GM21737 (cell line): ENCODE results near the gene PSG3.
"Not testable (repeated sequence)": the region's sequence is repeated elsewhere in the genome, so short reads cannot be mapped to it uniquely, and the experiment has no call there.

Experiments used
- ATAC-seq: cut with Tn5 transposase; IDR thresholded peaks from one replicate; pipeline ENCODE4 v1.9.1; 2021; ENCODE audit warnings: mild to moderate bottlenecking, moderate library complexity; ENCODE audit not compliant: unreplicated experiment

The PSG3 gene

GRCh38 chr19:42695811-42696503 lies 44.3 kb downstream of the PSG3 start:
- ATAC-seq = no peak

- ATAC-seq = no peak
Measured at GRCh38 chr19:42693760-42694350, 46.4 kb downstream of the PSG3 start.

DNA sequence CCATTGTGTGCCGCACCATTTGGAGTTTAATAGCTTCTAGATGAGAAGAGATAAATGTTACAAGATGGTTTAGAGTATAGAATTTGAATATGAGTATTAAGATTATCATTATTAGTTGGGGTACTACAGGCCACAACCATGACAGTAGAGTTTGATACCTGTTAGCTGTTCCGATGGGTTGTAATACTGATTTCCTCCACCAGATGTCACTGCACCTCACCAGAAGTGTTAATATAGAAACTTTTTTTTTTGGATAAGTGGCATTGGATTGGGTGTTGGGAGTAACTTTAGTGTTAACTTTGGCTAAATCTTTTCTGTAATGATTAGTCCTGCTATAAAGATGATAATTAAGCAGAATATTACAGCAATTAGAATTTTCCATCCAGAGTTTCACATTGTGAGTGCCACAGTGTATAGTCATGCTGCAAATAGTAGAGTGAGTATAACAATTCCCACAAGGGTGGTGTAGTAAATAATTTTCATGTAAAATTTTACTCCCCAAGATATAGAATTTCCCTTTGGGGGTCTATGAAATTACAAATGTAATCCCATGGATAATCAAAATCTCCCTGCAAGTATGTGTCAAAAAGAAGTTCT lies 56.3 kb downstream of the PSG3 start:
- ATAC-seq = no peak

DNA sequence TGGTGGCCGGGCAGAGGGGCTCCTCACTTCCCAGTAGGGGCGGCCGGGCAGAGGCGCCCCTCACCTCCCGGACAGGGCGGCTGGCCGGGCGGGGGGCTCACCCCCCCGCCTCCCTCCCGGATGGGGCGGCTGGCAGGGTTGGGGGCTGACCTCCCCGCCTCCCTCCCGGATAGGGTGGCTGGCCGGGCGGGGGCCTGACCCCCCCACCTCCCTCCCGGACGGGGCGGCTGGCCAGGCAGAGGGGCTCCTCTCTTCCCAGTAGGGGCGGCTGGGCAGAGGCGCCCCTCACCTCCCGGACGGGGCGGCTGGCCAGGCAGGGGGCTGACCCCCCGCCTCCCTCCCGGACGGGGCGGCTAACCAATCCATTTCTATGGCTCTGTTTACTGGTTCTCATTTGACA lies 64.0 kb downstream of the PSG3 start:
- not testable (repeated sequence) for ATAC-seq

- ATAC-seq = not testable (repeated sequence)
Measured at GRCh38 chr19:42674549-42674948, 65.7 kb downstream of the PSG3 start.
